Activated CD8-positive, alpha-beta memory T cell treated with anti-CD3 and anti-CD28 coated beads for 1 hour (primary cell): ENCODE data around the gene PCYT1A.
"Not testable (repeated sequence)": the region's sequence is repeated elsewhere in the genome, so short reads cannot be mapped to it uniquely, and the experiment has no call there.

Experiments
- DNase-seq, 2 donors: peaks; one replicate each; pipeline ENCODE4 v3.0.0-alpha.2; 2020; ENCODE audit warnings: low read depth in 1 of 2; ENCODE audit errors: extremely low read depth in 1 of 2

PCYT1A gene

DNA sequence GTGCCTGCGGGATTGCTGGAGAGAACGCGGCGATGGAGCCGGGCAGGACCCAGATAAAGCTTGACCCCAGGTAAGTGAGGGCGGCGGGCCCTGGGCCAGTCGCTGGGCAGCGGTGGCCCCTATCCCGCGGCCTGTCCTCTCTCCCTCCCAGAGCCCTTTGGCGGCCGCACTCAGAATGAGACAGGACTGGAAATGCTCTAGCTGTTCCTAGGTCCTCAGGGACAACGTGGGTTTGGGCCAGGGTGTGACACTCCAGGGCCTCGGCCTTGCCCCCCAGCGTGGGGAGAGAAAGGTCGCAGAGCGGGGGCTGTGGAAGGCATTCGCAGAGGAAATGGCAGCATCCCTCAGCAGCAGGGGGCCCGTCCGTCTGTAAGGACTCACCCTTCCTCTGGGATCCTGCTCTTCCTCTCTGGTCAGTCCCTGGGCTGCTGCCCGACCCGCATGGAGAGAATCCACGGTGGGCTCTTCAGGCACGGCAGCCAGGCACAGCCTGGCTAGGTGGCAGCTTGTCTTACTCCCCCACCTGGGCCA lies 70.8 kb downstream of the PCYT1A start:
- DNase-seq, result no peak

DNA sequence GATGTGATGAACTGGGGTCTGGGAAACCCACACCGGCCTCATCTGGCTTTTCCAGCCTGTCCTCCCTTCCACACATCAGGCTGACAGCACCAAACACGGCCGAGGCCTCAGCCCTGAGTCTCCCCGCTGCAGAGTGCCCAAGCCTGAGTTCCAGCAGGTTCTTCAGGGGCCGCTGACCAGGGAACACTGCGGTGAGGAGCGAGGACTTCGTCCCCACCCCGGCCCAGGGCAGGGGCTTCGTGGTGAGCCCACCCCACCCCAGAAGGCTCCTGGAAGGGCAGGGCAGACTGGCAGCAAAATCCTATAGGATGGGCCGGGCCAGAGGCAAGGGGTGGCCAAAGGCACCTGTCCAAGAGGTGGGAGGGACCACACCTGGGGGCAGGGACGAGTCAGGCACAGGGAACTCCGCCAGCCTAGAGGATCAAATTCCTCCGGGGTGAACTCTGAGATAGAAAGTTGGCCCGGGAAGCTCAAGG lies 71.4 kb downstream of the PCYT1A start, which contains the start of gene SLC51A:
SLC51A (plus strand) TSS at position 446 of the 476 bp plus-strand sequence. CDS start 179 bp downstream, outside the sequence.
- no peak for DNase-seq

DNA sequence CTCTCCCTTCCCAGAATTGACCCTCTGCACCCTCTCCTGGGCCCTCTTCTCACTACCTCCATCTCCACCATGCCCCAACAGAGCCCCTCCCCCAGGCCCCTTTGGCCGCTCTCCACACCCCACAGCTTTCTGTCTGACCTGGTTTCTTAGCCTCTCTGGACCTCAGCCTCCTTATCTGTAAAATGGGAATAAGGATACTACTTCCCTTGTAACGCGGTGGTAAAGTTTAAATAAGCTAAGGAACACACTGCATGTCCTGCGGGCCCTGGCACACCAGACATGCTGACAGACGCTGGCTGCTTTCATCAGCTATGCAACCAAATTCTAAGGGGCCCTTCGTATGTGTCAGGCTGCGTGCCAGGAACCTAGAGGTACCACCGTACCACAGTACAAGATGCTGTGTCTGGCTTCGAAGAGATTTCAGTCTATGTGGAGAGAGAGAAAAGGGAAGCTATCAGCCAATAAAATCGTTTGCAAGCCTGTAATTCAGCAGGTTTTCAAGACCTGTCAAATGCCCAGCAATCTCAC lies 72.0 kb downstream of the PCYT1A start:
- no peak for DNase-seq

DNA sequence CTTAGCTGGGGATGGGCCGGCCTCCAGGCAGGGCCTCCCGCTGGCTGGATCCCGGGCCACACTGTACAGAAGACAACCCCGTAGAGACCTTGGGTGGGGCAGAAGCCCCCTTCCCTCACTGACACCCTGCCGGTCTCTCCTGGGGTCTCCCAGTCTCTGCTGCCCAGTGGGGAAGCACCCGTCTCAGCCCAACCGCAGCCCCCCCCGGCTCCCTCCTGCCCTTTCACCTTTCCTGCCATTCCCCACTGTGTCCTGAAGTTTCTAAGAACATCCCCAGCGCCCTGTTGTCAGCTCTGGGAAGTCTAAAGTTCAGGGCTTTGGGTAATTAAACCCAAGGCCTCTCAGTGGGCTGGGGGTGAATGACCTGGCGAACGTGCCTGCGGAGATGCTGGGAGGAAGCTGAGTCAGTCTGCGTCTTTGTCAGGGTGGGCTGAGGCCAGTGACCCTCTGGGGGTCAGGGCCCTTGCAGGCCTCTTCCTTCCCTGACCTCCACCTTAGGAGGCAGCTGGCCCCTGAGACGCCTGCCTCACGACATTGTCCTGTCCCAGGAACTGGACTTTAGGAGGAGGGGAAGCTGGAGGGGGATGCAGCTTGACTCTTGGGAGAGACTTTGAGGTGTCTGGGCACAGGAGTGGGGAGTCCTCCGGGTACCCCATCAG lies 72.6 kb downstream of the PCYT1A start:
- DNase-seq, result no peak

DNA sequence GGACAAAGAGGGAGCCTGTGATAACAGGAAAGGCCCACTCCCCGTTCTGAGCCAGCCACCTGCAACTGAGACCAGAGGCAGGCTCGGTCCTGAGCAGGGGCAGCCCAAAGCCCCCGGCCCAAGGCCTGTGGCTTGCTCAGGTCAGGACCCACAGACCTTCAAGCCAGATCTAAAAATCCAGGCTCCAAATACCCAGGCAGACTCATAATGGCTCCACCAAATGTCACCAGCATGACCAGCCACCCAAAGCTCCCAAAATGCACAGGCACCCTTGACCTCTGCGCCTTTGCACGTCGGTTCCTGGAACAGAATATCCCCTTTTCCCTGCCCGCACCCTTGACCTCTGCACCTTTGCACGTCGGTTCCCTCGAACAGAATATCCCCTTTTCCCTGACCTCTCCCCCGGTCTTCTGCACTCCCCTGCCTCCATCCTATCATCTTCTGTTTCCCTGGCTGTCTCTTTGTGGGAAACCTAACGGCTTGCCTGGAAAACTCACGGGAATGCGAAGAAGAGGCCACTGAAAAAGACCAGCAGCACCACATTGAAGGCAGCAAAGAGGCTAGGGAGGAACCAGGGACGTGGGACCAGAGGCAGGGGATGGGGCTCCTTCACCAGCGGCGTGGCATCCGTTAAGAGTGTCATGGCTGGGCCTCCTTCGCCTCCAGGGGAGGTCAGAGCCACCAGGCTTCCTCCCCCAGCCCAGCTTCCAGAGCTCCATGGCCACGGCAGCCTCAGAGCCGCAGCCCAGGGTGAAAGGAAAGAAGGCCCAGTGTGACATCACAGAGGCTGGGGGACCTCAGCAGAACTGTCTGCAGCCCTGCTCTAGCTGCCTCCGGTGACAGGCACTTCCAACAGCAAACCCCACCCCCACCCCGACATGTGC lies 76.6 kb downstream of the PCYT1A start, which contains the start of gene ZDHHC19:
ZDHHC19 (minus strand) TSS at position 728 of the 884 bp plus-strand sequence; CDS start at position 643, 85 bp downstream.
- DNase-seq, result no peak

DNA sequence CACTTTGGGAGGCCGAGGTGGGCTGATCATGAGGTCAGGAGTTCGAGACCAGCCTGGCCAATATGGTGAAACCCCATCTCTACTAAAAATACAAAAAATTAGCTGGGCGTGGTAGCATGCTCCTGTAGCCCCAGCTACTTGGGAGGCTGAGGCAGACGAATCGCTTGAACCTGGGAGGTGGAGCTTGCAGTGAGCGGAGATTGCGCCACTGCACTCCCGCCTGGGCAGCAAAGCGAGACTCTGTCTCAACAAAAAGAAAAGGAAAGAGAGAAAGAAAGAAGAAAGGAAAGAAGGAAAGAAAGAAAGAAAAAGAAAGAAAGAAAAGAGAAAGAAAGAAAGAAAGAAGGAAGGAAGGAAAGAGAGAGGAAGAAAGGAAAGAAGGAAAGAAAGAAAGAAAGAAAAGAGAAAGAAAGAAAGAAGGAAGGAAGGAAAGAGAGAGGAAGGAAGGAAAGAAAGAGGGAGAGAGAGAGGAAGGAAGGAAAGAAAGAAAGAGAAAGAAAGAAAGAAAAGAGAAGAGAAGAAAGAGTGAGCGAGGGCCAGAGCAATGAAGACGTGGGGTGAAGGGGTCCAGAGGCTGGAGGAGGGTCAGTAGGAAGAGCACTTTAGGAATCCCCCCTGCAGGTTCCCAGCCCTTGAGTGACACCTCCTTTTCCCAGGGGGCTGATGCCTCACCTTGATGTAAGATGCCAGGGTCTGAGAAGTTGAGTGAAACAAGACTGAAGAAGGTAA lies 77.4 kb downstream of the PCYT1A start:
- DNase-seq, result not testable (repeated sequence)

DNA sequence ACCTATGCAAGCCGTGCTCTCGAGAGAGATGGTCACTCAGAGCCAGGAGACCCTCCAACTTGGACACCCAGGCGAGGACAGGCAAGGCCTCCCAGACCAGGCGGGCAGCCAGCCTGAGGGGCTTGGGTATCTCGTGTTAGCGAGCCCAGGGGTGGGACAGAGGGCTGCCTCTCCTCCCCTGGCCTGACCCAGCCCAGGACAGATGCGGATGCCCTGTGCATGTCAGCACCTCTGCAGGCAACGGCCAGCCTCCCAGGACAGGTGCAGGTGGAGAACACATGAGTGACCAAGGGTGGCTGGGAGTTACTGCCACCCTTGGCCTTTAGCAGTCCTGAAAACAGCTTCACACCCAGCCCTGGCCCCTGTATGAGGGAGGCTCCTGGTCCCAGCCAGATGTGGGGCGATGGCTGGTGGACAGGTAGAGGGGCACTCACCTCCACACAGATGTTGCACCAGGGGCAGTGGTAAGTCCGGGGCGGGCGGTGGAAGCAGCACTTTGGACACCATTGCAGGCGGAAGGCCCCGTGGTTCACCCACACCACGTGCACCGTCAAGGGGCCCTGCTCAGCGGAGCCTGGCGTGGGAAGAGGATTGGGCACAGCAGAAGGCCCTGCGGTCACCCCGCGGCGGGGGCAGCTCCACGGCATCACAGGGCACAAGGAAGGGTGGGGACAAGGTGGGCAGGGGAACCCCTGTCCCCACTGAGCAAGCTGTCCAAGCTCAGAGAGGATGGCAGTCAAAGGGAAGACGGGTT lies 78.4 kb downstream of the PCYT1A start:
- no peak for DNase-seq

DNA sequence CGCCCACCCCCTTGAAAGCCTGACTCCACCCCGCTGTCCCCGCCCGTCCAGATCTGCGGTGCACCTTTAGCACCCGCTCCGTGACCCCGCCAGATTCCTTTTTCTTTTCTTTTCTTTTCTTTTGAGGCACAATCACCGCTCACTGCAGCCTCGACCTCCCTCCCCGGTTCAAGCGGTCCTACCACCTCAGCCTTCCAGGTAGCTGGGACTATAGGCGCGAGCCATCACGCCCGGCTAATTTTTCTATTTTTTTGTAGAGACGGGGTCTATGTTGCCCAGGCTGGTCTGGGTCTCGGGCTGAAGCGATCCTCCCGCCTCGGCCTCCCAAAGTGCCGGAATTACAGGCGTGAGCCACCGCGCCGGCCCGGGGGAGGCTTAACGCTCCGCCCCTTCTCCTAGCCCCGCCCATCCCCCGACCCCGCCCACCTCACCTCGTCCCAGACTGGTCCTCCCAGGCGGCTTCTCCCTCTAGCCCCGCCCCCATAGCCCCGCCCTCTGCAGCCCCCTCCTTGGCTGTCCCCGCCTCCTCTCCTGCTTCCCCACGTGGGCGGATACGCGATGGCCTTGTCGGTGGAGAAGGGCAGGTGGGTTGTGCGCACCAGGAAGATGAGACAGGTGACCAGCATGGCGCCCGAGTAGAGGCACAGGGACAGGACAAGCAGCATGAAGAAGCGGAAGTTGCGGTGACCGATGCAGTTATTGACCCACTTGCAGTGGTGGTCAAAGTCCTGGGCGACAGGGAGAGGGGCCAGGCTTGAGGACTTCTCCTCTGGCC lies 79.5 kb downstream of the PCYT1A start:
- DNase-seq, result peak; percentile 21 to 41

DNA sequence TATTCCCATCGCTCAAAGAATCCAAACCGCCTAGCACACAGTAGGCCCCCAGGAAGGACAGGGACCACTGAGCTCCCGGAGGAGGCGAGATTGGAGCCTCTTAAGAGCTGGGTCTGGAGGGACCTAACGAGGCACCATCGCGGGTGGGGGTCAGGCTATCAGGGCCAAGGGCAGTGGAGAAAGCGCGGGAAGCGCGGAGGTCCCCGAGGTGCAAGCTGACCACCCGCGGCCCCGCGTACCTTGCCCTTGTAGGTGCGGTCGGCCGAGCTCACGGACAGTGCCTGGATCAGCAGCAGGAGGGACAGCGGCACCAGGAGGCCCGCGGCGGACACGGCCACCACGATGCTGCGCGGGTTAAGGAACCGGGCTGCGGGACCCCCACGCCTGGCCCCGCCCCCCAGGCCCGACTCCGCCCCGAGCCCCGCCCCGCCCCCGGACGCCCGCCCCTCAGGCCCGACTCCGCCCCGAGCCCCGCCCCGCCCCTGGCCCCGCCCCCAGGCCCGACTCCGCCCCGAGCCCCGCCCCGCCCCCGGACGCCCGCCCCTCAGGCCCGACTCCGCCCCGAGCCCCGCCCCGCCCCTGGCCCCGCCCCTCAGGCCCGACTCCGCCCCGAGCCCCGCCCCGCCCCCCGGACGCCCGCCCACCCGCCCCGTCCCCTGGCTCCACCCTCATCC lies 80.2 kb downstream of the PCYT1A start:
- DNase-seq, result no peak

DNA sequence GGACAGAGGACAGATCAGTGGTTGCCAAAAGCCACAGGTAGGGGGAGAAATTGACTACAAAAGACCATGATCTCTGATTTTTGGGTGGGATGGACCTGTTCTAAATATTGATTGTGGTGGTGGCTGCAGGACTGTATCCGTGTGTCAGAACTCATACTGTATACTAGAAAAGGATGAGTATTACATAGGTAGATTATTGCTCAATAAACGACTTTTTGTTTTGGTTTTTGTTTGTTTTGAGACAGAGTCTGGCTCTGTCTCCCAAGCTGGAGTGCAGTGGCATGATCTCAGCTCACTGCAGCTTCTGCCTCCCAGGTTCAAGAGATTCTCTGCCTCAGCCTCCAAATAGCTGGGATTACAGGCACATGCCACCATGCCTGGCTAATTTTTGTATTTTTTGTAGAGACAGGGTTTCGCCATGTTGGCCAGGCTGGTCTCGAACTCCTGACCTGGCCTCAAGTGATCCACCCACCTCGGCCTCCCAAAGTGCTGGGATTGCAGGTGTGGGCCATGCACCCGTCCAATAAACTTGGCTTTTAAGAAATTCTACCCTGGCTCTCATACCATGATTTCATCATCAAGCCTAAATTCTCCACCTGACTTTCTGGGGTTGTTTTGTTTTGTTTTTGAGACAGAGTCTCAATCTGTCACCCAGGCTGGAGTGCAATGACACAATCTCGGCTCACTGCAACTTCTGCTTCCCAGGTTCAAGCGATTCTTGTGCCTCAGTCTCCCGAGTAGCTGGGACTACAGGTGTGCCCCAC lies 81.9 kb downstream of the PCYT1A start:
- DNase-seq, result not testable (repeated sequence)

DNA sequence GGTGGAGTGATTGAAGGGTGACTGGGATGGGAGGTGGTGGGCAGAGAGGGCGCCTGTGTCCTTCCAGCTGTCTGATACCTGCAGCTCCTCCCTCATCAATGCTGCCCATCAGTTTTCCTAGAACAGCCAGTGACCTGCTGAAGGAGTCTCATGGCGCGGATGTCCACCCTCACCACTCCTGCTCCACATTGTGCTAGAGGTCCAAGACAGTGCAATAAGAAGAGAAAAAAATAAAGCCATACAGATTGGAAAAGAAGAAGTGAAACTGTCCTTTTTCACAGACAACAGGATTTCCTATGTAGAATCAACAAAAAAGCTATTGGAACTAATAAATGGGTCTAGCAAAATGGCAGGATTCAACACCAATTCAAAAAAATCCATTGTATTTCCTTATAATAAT lies 83.7 kb downstream of the PCYT1A start:
- DNase-seq, result no peak

DNA sequence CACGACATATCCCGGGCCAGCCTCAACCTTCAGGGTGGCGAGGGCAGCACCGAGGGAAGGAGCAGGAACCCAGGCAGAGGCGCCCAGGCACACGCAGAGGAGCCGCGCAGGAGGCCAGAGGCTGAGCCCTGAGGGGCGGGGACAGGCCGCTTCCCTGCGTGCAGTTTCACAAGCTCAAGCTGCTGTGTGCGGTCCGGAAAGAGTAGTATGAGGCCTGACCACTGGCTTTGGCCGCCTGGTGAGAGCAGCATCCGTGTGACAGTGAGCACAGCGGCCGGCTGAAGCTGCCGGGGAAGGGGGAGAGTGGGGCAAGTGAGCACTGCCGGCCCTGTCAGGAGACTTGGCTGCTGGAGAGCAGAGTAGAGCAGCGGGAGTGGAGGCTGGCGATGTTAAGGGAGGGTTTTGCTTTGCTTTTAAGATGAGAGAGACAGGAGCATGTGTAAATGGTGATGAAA lies 85.0 kb downstream of the PCYT1A start:
- DNase-seq, result no peak

DNA sequence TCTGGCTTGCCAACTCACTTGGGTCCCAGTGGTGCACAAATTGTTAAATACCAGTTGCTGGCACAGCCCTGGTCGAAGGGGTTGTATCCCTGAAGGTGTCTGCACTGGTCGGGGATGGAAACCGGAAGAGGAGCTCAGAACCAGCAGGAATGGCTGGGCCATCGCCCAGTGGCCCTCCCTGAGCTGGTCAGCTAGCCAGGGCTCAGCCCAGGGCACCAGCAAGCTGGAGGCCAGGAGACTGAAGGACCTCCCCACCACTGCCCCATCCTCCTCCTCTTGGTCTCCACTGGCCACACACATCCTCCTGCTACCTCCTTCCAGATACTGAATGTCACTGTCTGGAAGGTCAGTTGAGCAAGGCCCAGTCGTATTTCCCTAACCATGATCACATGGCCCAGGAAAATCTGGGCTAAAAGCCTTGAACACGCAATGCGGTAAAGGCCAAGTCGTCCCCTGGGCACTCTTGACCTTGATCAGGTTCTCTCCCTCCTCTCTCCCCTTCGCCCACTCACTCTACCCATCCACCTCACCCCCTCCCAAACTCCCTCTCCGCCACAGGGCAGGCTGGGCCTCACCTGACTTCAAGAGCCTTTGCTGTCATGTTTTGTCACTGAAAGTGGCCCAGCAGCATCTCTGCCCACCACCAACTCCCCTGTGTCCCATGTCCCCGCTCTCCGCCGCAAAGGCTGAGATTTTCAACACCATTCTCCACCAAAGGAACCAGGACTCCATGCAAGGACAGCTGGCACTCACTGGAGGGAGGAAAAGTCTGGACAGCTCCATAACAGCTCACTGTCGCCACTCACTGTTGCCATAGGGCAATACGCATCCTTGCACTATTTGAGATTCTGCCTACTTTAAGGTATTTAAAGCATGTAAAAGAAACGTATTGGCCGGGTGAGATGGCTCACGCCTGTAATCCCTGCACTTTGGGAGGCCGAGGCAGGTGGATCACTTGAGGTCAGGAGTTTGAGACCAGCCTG lies 88.5 kb downstream of the PCYT1A start:
- DNase-seq, result no peak

DNA sequence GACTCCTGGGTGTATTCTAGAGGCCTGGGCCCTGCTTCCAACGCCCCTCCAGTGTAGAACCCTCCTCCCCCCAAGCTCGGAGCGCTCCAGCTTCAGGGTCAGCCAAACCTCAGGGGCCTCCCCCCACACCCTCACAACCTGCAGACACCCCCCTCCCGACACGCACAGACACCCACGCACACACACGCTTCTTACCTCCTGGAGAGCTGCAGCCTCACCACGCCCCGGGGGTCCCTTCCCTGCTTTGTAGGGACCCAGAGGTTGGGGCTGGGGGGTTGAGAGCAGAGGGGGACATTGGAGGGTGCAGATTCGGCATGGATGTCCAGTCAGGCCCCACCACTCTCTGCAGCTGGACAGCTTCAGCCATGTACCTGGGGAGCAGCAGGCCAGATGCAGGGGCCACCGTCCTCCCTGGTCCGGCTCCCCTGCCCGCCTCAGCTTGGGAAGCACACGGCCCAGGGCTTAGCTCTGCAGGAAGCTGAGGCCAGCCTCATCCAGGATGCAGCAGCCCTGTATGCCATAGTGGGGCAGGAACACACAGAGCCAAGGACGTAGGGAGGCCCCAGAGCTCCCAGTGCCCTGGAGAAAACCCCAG lies 89.3 kb downstream of the PCYT1A start:
- DNase-seq, result no peak

DNA sequence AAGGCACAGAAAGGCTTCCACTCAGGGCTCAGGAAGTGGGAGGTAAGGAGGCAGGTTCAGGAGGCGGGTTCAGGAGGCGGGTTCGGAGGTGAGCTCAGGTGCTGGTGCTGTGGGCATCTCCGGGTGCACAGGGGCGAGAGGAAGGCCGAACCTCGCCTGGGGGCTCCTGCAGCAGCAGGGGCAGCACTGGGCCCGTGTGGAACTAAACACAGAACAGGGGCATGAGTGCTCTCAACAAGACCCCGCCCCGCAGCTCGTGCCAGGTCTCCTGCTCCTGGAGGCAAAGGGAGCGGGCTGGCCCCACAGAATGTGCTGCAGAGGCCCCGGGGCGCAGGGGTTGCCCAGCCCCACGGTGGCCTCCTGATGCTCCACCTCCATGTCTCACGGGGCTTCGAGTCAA lies 90.0 kb downstream of the PCYT1A start:
- no peak for DNase-seq

DNA sequence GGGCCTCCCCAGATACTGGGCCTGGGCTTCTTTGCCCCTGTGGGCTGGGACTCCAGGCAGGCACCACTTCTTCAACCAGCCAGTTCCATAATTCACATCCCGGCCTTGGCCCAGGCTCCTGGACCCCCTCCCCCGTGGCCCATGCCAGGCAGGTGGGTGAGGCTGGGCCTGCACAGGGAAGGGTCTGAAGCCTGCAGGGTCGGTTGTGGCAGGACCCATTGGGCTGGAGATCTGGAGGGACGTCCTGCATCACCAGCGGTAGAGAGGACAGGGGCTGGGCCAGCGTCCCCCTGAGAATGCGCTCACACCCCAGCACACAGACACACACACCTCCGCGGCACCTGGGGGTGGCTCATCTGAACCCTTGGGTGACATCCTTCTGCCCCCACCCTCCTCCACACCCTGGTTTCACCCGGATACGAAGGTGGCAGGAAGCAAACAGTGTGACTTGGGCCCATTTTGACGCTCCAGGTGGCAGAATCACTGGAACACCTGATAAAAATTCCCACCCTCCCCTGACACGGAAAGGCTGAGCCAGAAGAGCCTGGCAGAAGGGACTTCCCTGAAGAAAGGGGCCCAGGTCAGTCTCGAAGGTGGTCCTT lies 91.8 kb downstream of the PCYT1A start:
- DNase-seq, result no peak
